Breast epithelium (tissue), 3 donors: ENCODE results near the gene VPS41.

Experiments used
- CTCF ChIP-seq, 3 donors: fragments of 450-650 bp; IDR thresholded peaks; one replicate each; pipeline ENCODE4 v1.5.1; 2016 to 2017; ENCODE audit warnings: antibody characterized with exemption in 3 of 3, mild to moderate bottlenecking in 3 of 3, moderate library complexity in 3 of 3
- POLR2A ChIP-seq: fragments of 450-650 bp; IDR thresholded peaks from one replicate; pipeline ENCODE4 v1.6.1; 2016; ENCODE audit warnings: antibody characterized with exemption, mild to moderate bottlenecking, moderate library complexity

DNA sequence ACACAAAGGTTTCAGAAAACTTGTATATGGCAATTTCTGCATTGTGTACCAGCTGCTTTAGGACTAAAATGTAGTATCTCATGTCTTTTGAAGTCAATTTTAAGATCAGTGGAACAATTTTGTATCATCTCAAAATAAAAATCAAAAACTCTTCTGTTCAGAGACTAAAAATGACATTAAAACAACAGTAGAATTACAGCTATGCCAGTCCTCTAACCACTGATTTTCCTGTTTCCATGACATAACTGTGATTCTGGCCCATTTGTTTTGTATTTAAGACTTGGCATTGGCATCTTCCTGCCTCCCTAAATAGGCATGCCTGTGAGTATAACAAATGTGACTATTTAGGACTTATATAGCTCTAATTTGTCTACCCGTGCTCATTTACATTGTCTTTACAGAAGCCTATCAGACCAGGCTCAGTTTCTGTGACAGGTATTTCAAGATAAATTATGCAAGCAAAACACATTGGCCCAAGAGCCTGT is 29.1 kb upstream of the VPS41 start:
- TF ChIP-seq POLR2A (no peak), CTCF (IDR thresholded peaks at IDR 0.05) (no peak)
